NCI-H460 (cell line): ENCODE results near the gene AP2A2. TPM values are rescaled to one million over a fixed set of nuclear protein-coding genes. Genes with fewer than 3 reads are reported as not detected.
"Not testable (repeated sequence)": the region's sequence is repeated elsewhere in the genome, so short reads cannot be mapped to it uniquely, and the experiment has no call there.

Experiments used
- DNase-seq: peaks from one replicate; pipeline ENCODE4 v3.0.0-alpha.2; 2016; ENCODE audit warnings: low read depth; ENCODE audit errors: extremely low read depth
- total RNA-seq: library from RNA; depleted of rRNA; stranded (reverse); fragments of >200 nt; shearing (Covaris generic); gene quantifications from 2 replicates; pipeline ENCODE4 v1.2.3, GENCODE V29; 2014

Gene AP2A2
- total RNA-seq, 1 experiment from 2014 or later = 25.1 TPM

DNA sequence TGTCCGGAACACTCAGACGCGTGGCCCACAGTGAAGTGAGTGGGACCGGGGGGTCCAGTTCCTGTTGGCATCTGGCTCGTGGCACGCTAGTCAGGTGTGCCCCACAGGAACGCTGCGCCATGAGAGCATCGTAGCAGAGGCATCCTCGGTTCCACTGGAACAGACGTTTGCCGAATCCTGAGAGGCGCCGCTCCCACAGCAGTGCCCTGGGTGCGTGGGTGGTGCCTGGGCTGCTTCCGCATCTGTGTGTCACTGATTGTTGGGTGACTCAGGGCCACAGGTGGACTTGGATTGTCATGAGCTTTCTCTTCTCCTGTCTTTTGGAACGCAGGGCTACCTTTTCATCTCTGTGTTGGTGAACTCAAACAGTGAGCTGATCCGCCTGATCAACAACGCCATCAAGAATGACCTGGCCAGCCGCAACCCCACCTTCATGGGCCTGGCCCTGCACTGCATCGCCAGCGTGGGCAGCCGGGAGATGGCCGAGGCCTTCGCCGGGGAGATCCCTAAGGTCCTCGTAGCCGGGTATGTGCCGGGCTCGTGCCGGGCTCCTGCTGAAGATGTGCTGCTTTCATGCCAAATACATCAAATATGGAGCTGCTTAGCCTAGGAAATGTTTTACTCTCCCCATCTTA is 46.2 kb downstream of the AP2A2 start:
- DNase-seq = no peak

DNA sequence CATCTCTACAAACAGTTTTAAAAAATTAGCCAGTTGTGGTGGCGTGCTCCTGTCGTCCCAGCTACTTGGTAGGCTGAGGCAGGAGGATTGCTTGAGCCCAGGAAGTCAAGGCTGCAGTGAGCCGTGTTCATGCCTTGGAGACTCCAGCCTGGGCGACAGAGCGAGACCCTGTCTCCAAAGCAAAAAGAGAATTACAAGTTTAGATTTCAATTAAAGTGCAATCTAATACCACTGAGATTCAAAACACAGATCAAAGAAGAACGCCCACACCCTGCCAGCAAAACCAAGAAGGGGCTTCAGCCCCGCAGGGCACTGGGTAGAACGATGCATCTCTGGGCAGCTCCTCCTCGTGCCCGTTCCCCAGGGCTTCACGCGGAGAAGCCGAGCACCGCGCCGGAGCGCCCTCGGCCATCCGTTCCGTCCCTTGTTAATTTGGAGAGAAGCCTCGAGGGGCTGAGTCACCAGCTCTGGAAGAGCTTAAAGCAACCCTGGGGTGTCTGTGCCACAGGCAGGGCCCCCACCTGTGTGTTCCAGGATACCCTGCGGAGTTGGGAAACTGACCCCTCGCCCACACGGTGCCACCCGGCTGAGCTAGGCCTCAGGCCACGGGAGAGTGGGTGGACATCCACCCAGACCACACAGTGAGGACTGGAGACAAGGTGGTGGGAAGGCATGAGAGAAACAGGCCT is 47.0 kb downstream of the AP2A2 start:
- DNase-seq = no peak

DNA sequence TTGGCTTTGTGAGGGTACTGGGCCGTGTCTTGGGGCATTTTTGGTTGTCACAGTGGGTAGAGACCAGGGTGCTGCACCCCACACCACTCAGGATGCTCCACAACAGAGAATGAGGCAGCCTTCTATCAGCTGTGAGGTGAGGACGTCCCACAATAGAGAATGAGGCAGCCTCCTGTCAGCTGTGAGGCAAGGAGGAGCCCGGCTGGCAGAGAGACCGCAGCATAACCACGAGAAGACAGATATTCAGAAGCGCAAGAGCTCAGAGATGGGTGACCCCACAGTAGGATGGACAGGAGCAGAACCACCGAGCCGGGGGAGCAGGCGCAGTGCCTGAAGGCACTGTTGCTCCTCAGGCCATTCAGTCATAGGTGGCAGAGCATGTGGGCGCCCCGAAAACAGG is 47.6 kb downstream of the AP2A2 start:
- no peak for DNase-seq

DNA sequence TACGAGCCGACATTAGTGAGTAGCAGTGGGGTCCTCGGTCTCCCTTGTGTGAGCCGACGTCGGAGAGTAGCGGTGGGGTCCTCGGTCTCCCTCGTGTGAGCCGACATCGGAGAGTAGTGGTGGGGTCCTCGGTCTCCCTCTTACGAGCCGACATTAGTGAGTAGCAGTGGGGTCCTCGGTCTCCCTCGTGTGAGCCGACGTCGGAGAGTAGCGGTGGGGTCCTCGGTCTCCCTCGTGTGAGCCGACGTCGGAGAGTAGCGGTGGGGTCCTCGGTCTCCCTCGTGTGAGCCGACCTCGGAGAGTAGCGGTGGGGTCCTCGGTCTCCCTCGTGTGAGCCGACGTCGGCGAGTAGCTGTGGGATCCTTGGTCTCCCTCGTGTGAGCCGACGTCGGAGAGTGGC is 49.7 kb downstream of the AP2A2 start:
- not testable (repeated sequence) for DNase-seq

DNA sequence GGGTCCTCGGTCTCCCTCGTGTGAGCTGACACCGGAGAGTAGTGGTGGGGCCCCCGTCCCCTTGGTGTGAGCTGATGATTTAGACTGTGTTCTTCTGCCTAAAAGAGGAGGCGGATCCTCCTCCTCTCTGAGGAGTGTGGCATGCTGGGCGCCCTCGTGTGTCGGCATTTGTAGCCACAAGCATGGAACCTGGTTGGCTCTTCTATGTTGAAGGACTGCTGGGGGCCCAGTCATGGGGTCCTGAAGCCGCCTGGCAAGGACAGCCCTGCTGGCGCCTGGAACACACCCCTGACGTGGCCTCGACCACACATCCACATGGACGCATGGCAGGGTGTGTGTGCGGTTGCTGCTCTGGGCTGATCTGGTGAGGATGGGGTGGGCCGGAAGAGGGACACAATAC is 50.2 kb downstream of the AP2A2 start:
- no peak for DNase-seq

DNA sequence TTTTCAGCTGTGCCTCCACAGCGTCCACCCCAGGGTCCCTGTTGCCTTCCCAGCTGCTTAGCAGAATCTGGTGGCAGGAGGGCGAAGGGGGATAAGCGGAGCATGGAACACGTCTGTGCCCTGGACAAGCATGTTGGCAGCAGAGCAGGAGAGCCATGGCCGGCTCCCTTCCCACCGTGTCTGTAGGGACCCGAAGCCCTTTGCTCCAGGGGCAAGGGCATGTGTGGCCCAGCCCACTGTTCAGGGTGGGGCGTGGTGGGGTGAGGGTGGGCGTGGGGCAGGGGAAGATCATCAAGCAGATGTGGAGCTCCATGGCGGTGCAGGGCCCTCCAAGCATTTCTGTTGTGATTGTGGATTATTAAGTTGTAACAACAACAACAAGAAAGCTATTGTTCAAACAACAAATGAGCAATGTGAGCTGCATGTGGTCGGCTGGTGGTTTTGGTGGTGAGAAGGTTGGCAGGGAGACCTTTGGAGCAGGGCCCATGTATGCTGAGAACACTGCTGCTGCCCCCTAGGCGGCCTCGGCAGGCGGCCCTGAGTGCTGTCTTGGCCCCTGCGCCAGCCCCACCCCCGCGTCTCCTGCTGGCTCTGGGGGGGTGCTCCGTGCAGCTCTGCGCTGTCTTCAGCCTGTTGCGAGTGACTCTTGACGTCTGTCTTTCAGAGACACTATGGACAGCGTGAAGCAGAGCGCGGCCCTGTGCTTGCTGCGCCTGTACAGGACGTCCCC is 50.9 kb downstream of the AP2A2 start:
- DNase-seq = no peak

DNA sequence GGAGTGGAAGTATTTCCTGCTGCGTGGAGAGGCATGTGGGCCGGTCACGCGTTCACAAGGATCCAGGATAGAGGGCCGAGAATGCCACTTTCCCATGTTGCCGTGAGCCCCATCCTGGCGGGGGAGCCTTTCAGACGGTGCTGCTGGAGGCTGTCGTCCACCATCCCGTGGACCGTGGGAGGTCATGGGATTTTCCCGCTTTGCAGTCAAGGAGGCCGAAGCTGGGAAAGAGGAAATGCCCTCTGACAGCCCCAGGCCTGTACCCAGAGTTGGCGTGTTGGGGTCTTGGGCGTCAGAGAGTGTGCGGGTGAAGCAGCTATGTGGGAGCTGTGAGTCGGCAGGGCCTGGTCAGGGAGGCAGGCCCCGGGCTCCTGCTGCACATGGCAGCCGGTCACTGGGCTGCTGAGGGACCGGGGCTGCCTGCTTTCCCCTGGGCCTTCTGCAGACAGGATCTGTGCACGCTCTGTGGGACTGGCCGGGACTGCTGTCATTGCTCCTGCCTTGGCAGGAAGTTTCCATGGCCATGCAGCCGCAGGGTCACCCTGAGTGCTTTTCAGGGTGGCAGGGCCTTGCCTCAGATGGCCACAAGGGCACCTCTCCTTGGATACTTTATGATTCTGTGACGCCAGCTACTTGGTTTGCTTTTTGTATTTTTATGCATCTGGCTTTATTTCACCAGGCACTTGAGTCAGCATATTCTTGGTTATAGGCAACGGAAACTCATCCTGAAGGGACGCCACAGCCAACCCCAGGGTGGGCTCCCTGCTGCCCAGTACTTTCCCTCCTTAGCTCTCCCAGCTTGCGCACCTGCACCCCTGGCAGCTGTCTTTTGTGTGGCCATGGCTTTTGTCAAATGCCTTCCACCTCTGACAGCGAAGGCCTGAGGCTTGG is 52.4 kb downstream of the AP2A2 start:
- no peak for DNase-seq

DNA sequence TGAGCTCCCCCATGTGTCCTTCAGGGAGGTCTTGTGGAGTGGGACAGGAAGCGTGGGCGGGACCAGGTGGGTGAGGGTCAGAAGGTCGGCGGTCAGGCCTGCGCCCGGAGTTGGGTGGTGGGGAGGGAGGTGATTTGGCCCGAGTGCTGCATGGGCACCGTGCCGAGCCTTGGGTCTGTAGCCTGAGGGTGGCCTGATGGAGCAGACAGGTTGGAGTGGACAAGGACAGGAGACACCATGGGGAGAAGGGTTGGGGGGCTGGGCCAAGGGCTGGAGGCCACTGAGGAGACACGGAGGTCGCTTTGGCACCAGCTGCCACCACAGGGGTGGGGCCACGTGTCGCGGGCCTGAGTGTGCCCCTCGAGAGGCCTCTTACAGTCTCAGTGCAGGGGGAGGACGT is 53.1 kb downstream of the AP2A2 start:
- no peak for DNase-seq

DNA sequence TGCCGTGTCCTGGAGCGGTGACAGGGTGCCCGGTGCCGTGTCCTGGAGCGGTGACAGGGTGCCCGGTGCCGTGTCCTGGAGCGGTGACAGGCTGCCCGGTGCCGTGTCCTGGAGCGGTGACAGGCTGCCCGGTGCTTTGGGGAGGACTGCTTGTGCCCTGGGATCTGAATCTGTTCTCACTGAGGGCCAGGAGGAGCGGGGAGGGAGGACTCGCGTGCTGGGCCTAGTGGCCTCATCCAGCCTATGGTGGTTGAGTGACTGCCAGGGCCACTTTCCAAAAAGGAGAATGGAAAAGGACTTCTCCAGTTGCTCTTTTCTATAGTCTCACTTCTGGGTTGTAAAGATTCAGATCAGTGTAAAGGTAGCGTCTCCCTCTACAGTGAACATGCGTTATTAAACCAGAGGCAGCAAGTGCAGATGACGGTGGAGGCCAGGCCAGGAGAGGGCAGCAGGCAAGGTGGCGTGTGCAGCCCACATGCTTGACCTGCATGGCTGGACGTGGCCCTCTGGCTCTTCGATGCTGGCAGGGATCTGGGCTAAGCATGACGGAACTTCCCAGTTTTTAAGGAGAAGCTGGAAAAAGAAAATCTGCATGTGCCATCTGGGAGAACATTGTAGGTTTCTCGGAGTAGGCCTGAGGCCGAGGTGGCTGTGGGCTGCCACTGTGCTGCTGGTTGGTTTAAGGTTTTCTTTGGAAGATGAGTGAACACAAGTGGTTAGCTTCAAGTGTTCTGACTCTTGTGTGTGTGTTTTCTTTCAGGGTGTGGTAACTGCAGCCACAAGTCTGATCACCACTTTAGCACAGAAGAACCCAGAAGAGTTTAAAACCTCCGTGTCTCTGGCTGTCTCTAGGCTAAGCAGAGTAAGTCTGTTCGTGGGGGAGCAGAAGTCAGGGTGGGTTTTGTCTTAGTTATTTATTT is 55.0 kb downstream of the AP2A2 start:
- no peak for DNase-seq

DNA sequence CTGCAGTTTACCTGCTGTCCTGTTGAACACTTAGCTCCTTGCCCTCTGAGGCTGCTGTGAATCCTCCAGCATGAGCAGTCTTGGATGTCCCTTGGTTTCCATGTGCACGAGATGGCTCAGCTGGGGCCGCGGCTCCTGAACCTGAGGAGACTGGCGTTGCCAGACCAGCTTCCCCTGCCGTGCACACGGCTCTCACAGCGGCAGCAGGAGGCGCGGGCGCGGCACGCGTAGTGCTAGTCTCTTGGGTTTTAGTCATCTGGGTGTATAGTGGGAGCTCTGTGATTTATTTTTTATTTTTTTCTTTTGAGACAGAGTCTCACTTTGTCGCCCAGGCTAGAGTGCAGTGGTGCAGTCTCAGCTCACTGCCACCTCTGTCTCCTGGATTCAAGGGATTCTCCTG is 56.1 kb downstream of the AP2A2 start:
- no peak for DNase-seq

DNA sequence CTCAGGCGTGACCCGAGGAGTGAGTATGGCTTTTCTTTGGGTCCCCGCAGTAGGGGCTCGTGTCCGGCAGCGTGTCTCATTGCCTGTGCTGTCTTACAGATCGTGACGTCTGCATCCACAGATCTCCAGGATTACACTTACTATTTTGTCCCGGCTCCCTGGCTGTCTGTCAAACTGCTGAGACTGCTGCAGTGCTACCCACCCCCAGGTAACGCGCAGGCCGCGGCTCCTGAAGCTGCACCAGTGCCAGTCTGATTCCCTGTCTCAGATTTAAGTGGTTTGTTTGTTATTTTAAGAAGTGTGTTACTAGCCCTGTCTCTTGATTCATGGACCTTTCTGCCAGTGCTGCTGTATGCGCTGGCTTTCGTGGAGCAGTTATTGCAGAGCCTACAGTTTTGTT is 58.9 kb downstream of the AP2A2 start:
- DNase-seq = no peak

DNA sequence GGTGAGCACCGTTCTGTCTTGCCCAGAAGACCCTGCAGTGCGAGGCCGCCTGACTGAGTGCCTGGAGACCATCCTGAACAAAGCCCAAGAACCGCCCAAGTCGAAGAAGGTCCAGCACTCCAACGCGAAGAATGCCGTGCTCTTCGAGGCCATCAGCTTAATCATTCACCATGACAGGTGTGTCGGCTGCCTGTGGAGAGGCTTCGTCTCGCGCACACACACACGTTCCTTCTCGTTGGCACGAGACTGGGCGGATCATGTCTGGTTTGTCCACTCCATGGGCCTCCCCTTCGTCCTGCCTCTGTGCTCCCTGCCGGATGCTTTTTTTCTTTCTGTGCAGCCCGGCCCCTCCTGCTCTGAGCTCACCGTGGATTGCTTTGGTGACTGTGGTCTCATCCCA is 59.7 kb downstream of the AP2A2 start:
- DNase-seq = no peak

DNA sequence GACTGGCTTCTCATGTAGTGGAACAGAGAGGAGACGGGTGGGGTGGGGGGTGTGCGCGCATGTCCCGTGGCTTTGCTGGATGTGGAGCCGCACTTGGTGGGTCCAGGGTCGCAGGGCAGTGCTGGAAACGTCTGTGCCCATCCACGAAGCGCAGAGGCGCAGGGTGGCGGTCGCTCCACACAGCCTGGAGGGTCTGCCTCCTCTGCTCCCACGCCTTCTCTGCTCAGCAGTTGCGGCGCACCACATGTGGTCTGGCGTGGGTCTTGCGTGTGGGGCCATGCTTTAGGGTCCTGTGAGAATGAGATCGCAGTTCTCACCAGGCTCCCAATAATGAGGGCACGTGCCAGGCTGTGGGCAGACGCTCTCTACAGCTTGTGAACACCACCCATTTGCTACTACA is 60.2 kb downstream of the AP2A2 start:
- no peak for DNase-seq

DNA sequence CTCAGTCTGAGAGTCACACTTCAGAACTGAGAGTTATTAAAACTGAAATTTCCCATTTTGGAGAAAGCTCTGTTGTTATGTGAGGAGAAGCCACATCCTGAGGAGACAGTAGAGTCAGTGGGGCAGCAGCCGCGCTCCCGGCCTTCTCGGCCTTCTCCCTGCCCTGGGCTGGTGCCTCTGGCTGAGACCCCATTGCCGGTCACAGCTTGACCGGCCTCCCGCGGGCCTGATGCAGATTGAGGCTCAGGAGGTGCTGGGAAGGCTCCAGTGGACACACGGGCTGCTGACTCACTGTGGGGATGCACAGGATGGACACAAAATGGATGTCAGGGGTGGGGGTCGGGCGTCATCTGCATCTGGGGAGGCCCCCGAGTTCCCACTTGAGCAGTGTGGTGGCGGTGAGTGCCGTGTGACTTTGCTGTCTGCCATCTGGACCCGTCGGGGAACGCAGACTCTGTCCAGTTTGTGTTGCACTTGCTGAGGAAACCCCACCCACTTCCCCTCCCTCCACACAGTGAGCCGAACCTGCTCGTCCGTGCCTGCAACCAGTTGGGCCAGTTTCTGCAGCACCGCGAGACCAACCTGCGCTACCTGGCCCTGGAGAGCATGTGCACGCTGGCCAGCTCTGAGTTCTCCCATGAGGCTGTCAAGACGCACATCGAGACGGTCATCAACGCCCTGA is 60.7 kb downstream of the AP2A2 start:
- no peak for DNase-seq

DNA sequence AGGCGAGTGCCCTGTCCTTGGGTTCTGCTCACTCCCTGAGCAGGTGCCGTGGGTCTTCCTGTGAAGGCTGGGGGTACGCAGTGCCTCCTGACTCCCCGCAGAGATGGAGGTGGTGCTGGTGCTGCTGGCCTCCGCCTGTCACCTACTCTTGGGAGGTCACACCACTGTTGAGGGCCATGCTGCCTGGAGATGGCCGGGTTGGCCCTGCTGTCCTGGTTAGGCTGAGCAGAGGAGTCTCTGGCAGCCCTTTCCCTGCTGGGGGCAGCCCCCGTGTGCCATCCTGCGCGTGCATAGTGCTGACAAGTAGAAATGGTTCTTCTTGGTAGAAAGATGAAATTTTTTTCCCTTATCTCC is 61.3 kb downstream of the AP2A2 start:
- no peak for DNase-seq

DNA sequence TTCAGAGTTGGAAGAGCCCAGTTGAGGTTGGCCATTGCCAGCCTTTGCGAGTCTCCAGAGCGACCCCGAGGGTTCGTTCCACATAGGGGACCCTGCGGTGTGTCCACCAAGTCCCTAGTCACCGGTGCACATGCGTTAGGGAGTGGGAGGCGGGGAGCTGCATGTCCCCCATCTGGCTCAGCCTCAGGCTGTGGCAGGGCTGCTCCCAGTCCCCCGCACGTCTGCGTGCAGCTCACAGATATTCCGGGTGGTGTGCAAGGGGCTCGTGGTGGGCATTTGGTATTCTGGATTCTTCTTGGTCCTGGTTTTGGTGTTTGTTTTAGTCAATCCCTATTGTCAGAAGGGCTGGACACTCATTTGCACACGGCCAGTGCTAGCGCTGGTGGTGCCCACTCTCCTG is 62.0 kb downstream of the AP2A2 start:
- no peak for DNase-seq

DNA sequence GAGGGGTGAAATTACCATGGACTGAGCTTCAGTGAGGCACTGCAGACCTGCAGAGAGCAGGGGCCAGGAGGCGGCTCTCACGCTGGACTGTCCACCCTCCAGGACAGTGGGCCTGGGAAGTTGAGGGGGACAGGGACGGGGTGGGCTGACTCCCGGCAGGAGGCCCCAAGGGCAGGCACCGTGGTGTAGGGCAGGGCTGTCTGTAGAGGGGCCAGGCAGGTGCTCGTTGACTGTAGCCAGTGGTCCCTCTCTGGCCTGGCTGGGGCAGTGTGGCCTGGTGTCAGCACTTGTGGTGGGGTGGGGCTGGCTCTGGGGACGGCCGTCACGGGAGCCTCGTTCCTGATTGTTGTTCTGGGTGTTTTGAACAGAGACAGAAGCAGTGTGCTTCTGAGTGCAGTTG is 64.4 kb downstream of the AP2A2 start:
- no peak for DNase-seq

DNA sequence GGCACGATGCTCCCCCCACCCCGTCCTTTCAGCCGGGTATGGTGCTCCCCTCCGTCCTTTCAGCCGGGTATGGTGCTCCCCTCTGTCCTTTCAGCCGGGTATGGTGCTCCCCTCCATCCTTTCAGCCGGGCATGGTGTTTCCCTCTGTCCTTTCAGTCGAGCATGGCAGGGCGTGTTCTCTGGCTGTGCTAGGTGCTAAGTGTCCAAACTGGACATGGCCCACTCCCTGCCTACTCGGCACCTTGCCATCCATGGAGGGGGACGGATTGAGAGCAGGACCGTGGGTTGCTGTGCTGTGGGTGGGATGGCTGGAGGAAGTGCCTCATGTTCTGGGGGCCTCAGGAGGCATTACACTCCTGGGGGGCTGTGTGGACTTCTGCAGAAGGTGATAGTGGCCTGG is 65.4 kb downstream of the AP2A2 start:
- DNase-seq = no peak

DNA sequence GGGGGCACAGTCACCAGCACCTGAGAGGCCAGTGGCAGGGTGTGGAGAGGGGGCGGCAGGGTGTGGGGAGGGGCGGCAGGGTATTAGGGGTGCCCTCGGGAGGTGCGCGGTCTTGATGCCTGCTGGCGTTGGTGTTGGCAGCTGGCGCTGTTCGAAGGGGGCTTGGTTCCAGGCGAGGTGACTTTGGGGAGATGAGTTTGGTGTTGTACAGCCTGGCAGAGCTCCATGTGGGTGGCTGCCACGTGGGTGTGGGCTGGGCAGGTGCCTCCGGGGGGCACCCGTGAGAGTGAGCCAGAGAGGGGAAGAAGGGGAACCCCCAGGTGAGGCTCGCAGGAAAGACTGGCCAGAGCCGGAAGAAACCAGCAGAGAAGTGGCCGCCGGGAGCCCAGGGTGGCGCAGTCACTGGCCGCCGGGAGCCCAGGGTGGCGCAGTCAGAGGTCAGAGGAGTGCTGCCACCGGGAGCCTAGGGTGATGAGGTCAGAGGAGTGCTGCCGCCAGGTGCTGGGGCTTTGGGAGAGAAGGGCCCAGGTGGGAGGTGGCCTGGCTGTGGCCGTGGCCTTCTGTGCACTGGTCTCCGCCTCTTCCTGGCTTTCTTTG is 66.1 kb downstream of the AP2A2 start:
- DNase-seq = no peak
